Stomach (tissue), 9 donors: Measurements from ENCODE around the gene MARCHF3. TPM values are rescaled to one million over a fixed set of nuclear protein-coding genes. Genes with fewer than 3 reads are reported as not detected.
"Not testable (repeated sequence)": the region's sequence is repeated elsewhere in the genome, so short reads cannot be mapped to it uniquely, and the experiment has no call there.

Experiments used
- DNase-seq, 2 donors: peaks; one replicate each; pipeline versions ENCODE4 v3.0.0 to v3.0.0-alpha.2; 2013 to 2019
- H3K27ac ChIP-seq, 5 donors: fragments of 200-600 bp in 4 of 5; sonication (generic) in 4 of 5; one replicate each; pipeline ENCODE4 v1.5.1; 2013 to 2019; ENCODE audit warnings: mild to moderate bottlenecking in 1 of 5, moderate library complexity in 1 of 5
- H3K27me3 ChIP-seq, 3 donors: fragments of 200-600 bp; sonication (generic); one replicate each; pipeline ENCODE4 v1.5.1; 2017 to 2019; ENCODE audit warnings: mixed run types in 1 of 3
- H3K36me3 ChIP-seq, 4 donors: fragments of 200-600 bp; sonication (generic); 1 replicate in 3 of 4; 2 replicates in 1 of 4; pipeline ENCODE4 v1.5.1; 2016 to 2019
- H3K4me1 ChIP-seq, 4 donors: fragments of 200-600 bp; sonication (generic); one replicate each; pipeline ENCODE4 v1.5.1; 2016 to 2019
- H3K4me3 ChIP-seq, 4 donors: fragments of 200-600 bp; sonication (generic) in 3 of 4; one replicate each; pipeline ENCODE4 v1.5.1; 2016 to 2019; ENCODE audit warnings: mild to moderate bottlenecking in 1 of 4
- H3K9me3 ChIP-seq, 4 donors: fragments of 200-600 bp; sonication (generic); one replicate each; pipeline ENCODE4 v1.5.1; 2016 to 2019
- CTCF ChIP-seq, 7 experiments: fragments of 450-650 bp in 4 of 7; fragments of 200-600 bp in 3 of 7; sonication (generic) in 3 of 7; IDR thresholded peaks; one replicate each; pipeline ENCODE4 v1.5.1; 2016 to 2019; ENCODE audit warnings: antibody characterized with exemption in 7 of 7, control low read depth in 2 of 7, mild to moderate bottlenecking in 1 of 7
- EP300 ChIP-seq: sonication (generic); formaldehyde crosslinking; IDR thresholded peaks from one replicate; pipeline ENCODE4 v1.6.1; 2017; ENCODE audit warnings: antibody characterized with exemption
- POLR2A ChIP-seq, 4 donors: fragments of 450-650 bp; IDR thresholded peaks; one replicate each; pipeline ENCODE4 v1.6.1; 2016; ENCODE audit warnings: antibody characterized with exemption in 4 of 4, control low read depth in 2 of 4, mild to moderate bottlenecking in 1 of 4, moderate library complexity in 1 of 4
- POLR2AphosphoS5 ChIP-seq, 3 donors: sonication (generic); formaldehyde crosslinking; IDR thresholded peaks; one replicate each; pipeline ENCODE4 v1.6.1; 2016; ENCODE audit warnings: antibody characterized with exemption in 3 of 3
- WGBS, 5 donors: extraction: QIAGEN DNeasy Blood & Tissue Kit in 3 of 5; methylation state at CpG; one replicate each; pipeline versions ENCODE4 v1.1.5 to v1.1.7; 2013 to 2018; 5-methylcytosine and 5-hydroxymethylcytosine counted together
- intact Hi-C: fragments of 100-400 bp; cut with DNase I; formaldehyde crosslinking; loops from one replicate; pipeline ENCODE4 v1.15.1; 2023; ENCODE audit warnings: low total_unique reads
- polyA plus RNA-seq, 3 donors: library from polyadenylated mRNA; stranded (reverse); fragments of 200-250 nt; gene quantifications; one replicate each; pipeline ENCODE4 v1.2.3, GENCODE V29; 2013
- total RNA-seq, 5 donors: library from RNA; depleted of rRNA; stranded (reverse); fragments of >200 nt; gene quantifications; one replicate each; pipeline versions ENCODE4 v1.1.0 to v1.2.3, GENCODE V29; 2014 to 2016
- donor health status: healthy with polysubstance abuse.
- donor health status: Bipolar disorder and iron deficiency.
- donor health status: healthy.

MARCHF3 gene
- total and polyA plus RNA-seq, 8 donors, result 1.1 to 11.9 (median 2.6) TPM; not detected in 1

GRCh38 chr5:127055880-127056653, 25.7 kb upstream of the MARCHF3 start:
- Histone ChIP-seq H3K4me1 (no peaks in the 10 kb centered on the region), H3K9me3 (no peaks in the 10 kb centered on the region), H3K36me3 (peaks cover 0 to 25% (median 11%) of the 10 kb centered on the region in 4 donors), H3K27me3 (no peaks in the 10 kb centered on the region), H3K27ac (no peak overlapping the region), H3K4me3 (no peak overlapping the region)
- WGBS, 5 donors, result 94 to 96% (median 95%) methylated on average over 3 of the region's 3 CpGs
- intact Hi-C loops, result no loop called here
- TF ChIP-seq POLR2A (IDR thresholded peaks at IDR 0.05), result no peak
- TF ChIP-seq EP300, result no peak
- no peak for TF ChIP-seq CTCF (IDR thresholded peaks at IDR 0.05)
- TF ChIP-seq POLR2AphosphoS5 (IDR thresholded peaks at IDR 0.05), result no peak
- no peak for DNase-seq

GRCh38 chr5:127053551-127053950, 23.2 kb upstream of the MARCHF3 start:
- DNase-seq, H3K4me3 ChIP-seq, H3K27me3 ChIP-seq, intact Hi-C loops, H3K27ac ChIP-seq, H3K9me3 ChIP-seq, H3K4me1 ChIP-seq: not testable (repeated sequence)
- WGBS, 5 donors, result 96 to 99% (median 96%) methylated on average over 6 of the region's 6 CpGs
- peaks cover 0 to 22% (median 11%) of the 10 kb centered on the region in 4 donors for H3K36me3 ChIP-seq

- no peak for DNase-seq
- H3K4me3 ChIP-seq, result no peak overlapping the region
- WGBS, 5 donors, result 75 to 89% (median 82%) methylated on average over 3 of the region's 3 CpGs
- H3K4me1 ChIP-seq, result no peaks in the 10 kb centered on the region
- no peak overlapping the region for H3K27ac ChIP-seq
- intact Hi-C loops, result no loop called here
- no peak for TF ChIP-seq CTCF (IDR thresholded peaks at IDR 0.05)
- no peak for TF ChIP-seq POLR2AphosphoS5 (IDR thresholded peaks at IDR 0.05)
- peaks cover 0 to 17% (median 9%) of the 10 kb centered on the region in 4 donors for H3K36me3 ChIP-seq
- H3K27me3 ChIP-seq, result no peaks in the 10 kb centered on the region
- no peaks in the 10 kb centered on the region for H3K9me3 ChIP-seq
Measured at GRCh38 chr5:127053049-127053448, 22.7 kb upstream of the MARCHF3 start.

GRCh38 chr5:127051591-127051990, 21.2 kb upstream of the MARCHF3 start:
- Histone ChIP-seq H3K9me3 (no peaks in the 10 kb centered on the region), H3K4me1 (no peaks in the 10 kb centered on the region), H3K27ac (no peak overlapping the region)

More at GRCh38 chr5:127051591-127051990, 21.2 kb upstream of the MARCHF3 start:
- Histone ChIP-seq H3K27me3 (no peaks in the 10 kb centered on the region), H3K4me3 (no peak overlapping the region), H3K36me3 (peaks cover 0 to 8% (median 8%) of the 10 kb centered on the region in 4 donors)
- intact Hi-C loops, result no loop called here
- whole genome bisulfite sequencing, 5 donors, result 89 to 98% (median 94%) methylated on average over 1 of the region's 1 CpG
- TF ChIP-seq CTCF (IDR thresholded peaks at IDR 0.05) (no peak), EP300 (no peak), POLR2A (IDR thresholded peaks at IDR 0.05) (no peak), POLR2AphosphoS5 (IDR thresholded peaks at IDR 0.05) (no peak)
- DNase-seq, result no peak
